OCI-LY3 (cell line): Measurements from ENCODE around the gene TMEM213.

Source experiments
- CTCF ChIP-seq: fragments of 200-600, 300-600 bp; sonication (generic); IDR thresholded peaks from 2 replicates; pipeline ENCODE4 v1.5.1; 2014; ENCODE audit warnings: antibody characterized with exemption, low read length, low read depth
- EZH2phosphoT487 ChIP-seq: fragments of 200-600 bp; shearing (Covaris generic); IDR thresholded peaks from 2 replicates; pipeline ENCODE4 v1.6.1; 2018; ENCODE audit warnings: antibody characterized with exemption, mixed run types, low read depth

GRCh38 chr7:138756591-138757242 is 41.1 kb upstream of the TMEM213 start:
- TF ChIP-seq EZH2phosphoT487 (no peak), CTCF (no peak)
